HEK293T (cell line): ENCODE measurements around the gene PAK6.

Source experiments
- BHLHE40 ChIP-seq: fragments of 450-650 bp; IDR thresholded peaks from 2 replicates; pipeline ENCODE4 v1.6.1; 2016; ENCODE audit warnings: mild to moderate bottlenecking, moderate library complexity, borderline replicate concordance
- TARDBP ChIP-seq: fragments of 450-650 bp; IDR thresholded peaks from 2 replicates; pipeline ENCODE4 v1.6.1; 2016

DNA sequence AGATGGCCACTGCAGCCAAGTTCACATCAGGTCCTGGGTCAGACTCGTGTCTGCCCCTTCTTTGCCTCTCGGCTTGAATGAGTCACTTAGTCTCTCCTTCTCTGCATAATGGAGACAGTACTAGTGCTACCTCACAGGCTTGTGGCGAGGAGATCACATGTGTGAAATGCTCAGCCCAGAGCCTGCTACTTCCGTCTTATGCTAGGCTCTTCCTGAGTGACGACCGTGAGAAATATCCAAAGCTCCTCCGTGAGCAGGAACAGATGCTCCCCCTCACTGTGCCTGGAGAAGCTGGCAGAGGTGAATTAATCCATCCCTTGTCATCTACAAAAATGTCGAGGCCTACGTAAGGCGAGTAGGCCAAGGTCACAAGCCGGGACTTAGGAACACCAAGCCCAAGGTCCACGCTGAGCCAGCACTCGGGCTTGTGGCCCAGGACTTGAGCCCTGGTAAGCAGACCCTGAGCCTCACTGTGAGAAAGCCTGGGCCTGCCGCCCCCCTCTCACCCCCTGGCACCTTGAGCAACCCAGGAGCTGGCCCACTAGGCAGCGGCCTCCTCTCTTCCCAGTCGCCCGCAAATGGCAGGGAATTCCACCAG is 17.9 kb downstream of the PAK6 start:
- TF ChIP-seq BHLHE40 (no peak), TARDBP (no peak)
